Thoracic aorta (tissue), 2 donors: ENCODE measurements around the gene ATP11C. TPM values are rescaled to one million over a fixed set of nuclear protein-coding genes. Genes with fewer than 3 reads are reported as not detected.

ENCODE experiments used
- ATAC-seq: fragments of 150-250 bp; one replicate; pipeline ENCODE4 v1.8.0; 2017; ENCODE audit warnings: low read depth; ENCODE audit not compliant: insufficient number of reproducible peaks, low FRiP score
- DNase-seq: peaks from one replicate; pipeline ENCODE4 v3.0.0-alpha.2; 2020; ENCODE audit warnings: low spot score
- H3K27ac ChIP-seq, 2 donors: fragments of 200-600 bp; sonication (generic); 1 replicate in 1 of 2; 2 replicates in 1 of 2; pipeline ENCODE4 v1.5.1; 2016; ENCODE audit warnings: mild to moderate bottlenecking in 2 of 2, moderate library complexity in 2 of 2
- H3K27me3 ChIP-seq: fragments of 200-600 bp; sonication (generic); replicated peaks from 2 replicates; pipeline ENCODE4 v1.6.0; 2016; ENCODE audit warnings: mild to moderate bottlenecking; ENCODE audit not compliant: insufficient read depth
- H3K36me3 ChIP-seq: fragments of 200-600 bp; sonication (generic); one replicate; pipeline ENCODE4 v1.5.1; 2016
- H3K4me1 ChIP-seq, 2 donors: fragments of 200-600 bp; sonication (generic); 1 replicate in 1 of 2; 2 replicates in 1 of 2; pipeline versions ENCODE4 v1.5.1 to v1.6.0; 2016; ENCODE audit warnings: low read depth in 2 of 2, mild to moderate bottlenecking in 1 of 2; ENCODE audit not compliant: control insufficient read depth in 1 of 2
- H3K4me3 ChIP-seq: fragments of 200-600 bp; sonication (generic); 2 replicates; pipeline ENCODE4 v1.5.1; 2016; ENCODE audit warnings: mild to moderate bottlenecking
- H3K9me3 ChIP-seq: fragments of 200-600 bp; sonication (generic); 2 replicates; pipeline ENCODE4 v1.5.1; 2016
- total RNA-seq, 2 donors: library from RNA; depleted of rRNA; stranded (reverse); fragments of >200 nt; gene quantifications; one replicate each; pipeline versions ENCODE4 v1.1.0 to v1.2.3, GENCODE V29; 2016
- TF ChIP-seq, protein P1 (sequence below): fragments of 200-600 bp; sonication (generic); IDR thresholded peaks from one replicate; pipeline ENCODE4 v1.5.1; 2019; ENCODE audit warnings: antibody characterized with exemption

Gene ATP11C
- total RNA-seq = 10 to 100 TPM; 26.7 to 62.4 TPM

DNA sequence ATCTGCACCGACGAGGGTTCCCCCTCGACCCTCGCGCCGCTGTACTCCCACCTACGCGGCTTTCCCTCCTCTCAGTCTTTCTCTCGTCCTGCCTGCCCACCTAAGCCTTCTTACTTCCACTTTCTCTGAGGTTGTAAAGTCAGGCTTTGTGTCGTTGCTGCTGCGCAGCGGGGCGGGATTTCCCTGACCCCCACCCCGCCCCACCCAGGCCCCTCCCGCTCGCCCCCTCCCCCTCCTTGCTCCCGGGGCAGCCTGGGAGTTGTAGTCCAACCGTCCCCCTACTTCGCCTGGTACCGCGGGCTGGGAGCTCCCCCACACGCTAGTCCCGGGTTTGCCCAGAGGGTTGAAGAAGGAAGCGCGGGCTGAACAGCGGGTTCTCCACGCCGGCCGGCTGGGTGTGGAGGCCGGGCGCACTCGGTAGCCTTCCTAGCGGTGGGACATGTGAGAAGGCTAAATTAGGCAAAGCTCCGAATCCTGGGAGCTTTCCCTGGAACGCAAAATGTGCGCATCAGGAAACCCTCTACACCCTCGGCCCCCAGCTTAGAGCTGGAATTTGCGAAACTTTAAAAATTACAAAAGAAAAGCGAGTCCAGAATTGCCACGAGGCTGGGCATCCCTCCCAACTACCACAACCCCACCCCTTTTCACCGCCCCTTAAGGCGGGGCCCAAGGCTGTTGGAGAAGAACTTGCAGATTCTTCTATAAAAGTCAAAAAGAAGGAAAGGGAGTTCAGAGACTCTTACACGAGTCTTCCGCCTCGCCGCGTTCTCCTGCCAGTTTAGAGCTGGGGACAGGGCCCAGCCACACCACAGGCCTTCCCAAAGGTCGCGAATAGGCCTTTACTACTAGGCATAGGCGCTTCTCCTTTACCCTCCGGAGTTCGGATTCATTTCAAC is at the start of gene ATP11C:
Gene ATP11C, minus strand, starts transcription at position 153 of the 896 bp plus-strand sequence. CDS start 1,011 bp downstream, outside the sequence.
- peaks cover 0 to 16% of the 10 kb centered on the region in 2 donors for H3K4me1 ChIP-seq
- H3K9me3 ChIP-seq = no peaks in the 10 kb centered on the region
- H3K27me3 ChIP-seq = no peaks in the 10 kb centered on the region
- ATAC-seq (peak; percentile 87), DNase-seq (peak; percentile 19)
- TF ChIP-seq, protein P1, sequence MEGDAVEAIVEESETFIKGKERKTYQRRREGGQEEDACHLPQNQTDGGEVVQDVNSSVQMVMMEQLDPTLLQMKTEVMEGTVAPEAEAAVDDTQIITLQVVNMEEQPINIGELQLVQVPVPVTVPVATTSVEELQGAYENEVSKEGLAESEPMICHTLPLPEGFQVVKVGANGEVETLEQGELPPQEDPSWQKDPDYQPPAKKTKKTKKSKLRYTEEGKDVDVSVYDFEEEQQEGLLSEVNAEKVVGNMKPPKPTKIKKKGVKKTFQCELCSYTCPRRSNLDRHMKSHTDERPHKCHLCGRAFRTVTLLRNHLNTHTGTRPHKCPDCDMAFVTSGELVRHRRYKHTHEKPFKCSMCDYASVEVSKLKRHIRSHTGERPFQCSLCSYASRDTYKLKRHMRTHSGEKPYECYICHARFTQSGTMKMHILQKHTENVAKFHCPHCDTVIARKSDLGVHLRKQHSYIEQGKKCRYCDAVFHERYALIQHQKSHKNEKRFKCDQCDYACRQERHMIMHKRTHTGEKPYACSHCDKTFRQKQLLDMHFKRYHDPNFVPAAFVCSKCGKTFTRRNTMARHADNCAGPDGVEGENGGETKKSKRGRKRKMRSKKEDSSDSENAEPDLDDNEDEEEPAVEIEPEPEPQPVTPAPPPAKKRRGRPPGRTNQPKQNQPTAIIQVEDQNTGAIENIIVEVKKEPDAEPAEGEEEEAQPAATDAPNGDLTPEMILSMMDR = no peak
- H3K36me3 ChIP-seq = no peaks in the 10 kb centered on the region
- peak within 1 kb of the TSS; percentile 87 for H3K4me3 ChIP-seq
- peak within 1 kb of the TSS; percentile 93 to 96 for H3K27ac ChIP-seq

DNA sequence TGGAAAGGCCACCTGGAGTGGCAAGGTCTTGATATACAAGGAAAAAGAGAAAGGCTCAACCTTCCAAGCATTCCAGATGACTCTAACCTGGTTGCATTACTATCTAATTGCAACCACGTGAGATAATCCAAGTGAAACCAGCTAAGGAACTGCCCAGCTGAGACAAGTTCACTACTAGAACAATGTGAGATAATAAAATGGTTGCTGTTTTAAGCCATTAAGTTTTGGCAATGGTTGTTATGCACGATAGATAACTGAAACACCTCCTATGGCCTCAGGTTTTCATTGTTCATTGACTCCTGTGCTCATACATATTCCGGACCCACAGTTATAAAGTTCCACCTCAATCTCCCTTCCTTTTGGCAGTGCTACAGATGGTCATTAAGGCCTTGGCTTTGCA is 41.6 kb upstream of the ATP11C start:
- H3K9me3 ChIP-seq = no peaks in the 10 kb centered on the region

DNA sequence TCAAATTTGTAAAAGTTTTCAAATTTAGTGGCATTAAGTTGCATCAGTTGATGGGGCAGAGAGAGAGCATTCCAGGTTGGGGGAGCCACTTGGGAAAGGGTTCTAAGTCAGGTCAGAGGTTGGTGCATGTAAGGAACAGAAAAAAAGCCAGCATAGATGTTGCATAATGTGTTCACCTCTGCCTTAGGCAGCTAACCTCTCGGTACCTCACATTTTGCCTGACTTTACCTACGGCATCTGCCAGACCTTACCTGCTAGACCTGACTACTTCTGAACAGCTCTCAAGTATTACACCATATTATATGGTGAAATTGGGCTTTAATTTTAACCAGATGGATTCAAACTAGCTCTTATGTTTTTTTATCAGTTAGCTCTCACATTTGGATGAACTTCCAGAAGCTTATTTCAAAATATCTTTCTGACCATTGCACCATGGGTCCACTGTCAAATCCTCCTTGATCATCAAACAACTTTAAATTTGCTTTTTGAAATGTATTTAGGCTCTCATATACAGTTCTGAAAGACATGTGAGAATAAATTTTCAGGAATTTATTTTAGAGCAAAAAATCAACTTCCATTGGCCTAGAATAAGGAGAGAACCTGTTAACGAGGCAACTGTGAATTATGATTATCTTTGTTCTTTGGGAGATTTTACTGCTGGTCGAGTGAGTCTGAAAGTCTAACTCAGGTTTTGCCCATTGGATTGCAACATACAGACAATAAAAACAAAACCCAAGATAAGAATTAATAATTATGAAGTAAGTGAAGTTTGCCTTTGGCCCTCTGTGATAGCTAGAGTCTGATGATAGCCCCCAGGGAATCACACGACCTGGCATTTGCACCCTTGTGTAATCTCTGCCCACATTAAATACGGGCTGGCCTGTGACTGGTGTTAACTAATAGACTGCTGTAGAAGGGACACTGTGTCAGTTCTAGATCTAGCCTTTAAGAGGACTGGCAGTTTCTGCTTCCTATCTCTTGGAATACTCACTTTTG is 40.1 kb upstream of the ATP11C start:
- H3K4me1 ChIP-seq = no peaks in the 10 kb centered on the region
- H3K9me3 ChIP-seq = no peaks in the 10 kb centered on the region
- H3K36me3 ChIP-seq = no peaks in the 10 kb centered on the region
- H3K27ac ChIP-seq = no peak overlapping the region
- no peaks in the 10 kb centered on the region for H3K27me3 ChIP-seq
- ATAC-seq (no peak), DNase-seq (no peak)
- H3K4me3 ChIP-seq = no peak overlapping the region
- TF ChIP-seq, protein P1 = no peak

More for the DNA sequence above, 41.6 kb upstream of the ATP11C start:
- Histone ChIP-seq H3K27me3 (no peaks in the 10 kb centered on the region), H3K36me3 (no peaks in the 10 kb centered on the region), H3K4me1 (no peaks in the 10 kb centered on the region), H3K4me3 (no peak overlapping the region), H3K27ac (no peak overlapping the region)
- TF ChIP-seq, protein P1 = no peak
- ATAC-seq = no peak
- no peak for DNase-seq

DNA sequence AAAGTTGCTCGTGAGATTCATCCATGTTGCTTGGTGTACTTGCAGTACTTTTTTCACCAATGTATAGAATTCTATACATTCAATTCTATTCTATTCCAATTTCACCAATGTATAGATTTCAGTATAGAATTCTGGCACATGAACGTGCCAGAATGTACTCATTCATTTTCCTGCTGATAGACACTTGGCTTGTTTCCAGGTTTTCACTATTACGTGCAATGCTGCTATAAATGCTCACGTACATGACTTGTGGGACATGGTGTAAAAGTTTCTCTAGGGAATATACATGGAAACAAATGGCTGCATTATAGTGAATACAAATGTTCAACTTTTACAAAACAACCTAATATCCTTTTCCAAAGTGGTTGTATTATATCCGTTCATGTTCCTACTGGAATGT is 39.3 kb upstream of the ATP11C start:
- no peak overlapping the region for H3K4me3 ChIP-seq
- DNase-seq = no peak
- H3K9me3 ChIP-seq = no peaks in the 10 kb centered on the region
- H3K27ac ChIP-seq = no peak overlapping the region
- H3K4me1 ChIP-seq = no peaks in the 10 kb centered on the region
- no peaks in the 10 kb centered on the region for H3K36me3 ChIP-seq
- ATAC-seq = no peak
- TF ChIP-seq, protein P1 = no peak
- no peaks in the 10 kb centered on the region for H3K27me3 ChIP-seq

DNA sequence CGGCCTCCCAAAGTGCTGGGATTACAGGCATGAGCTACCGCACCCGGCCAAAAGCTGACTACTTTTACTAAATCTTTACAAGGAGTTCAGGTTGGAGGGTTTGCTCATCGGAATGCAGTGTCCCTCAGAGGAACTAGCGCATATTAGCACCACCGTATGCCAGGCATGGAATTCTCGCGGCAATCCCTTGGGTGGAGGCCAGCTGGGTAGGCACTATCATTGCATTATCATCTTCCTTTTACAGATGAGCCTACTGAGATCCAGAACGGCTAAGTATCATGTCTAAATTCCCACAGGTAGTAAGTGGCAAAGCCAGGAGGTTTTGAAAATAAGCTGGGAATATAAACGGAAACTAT is 38.5 kb upstream of the ATP11C start:
- no peak for ATAC-seq
- H3K27me3 ChIP-seq = no peaks in the 10 kb centered on the region

More for the DNA sequence above, 38.5 kb upstream of the ATP11C start:
- TF ChIP-seq, protein P1 = no peak
- Histone ChIP-seq H3K4me3 (no peak overlapping the region), H3K27ac (no peak overlapping the region), H3K36me3 (no peaks in the 10 kb centered on the region), H3K9me3 (no peaks in the 10 kb centered on the region), H3K4me1 (no peaks in the 10 kb centered on the region)
- DNase-seq = no peak
